Transverse colon (tissue), 4 donors: ENCODE measurements around the gene KRTAP5-5. TPM values are rescaled to one million over a fixed set of nuclear protein-coding genes. Genes with fewer than 3 reads are reported as not detected.

Source experiments
- DNase-seq: peaks from one replicate; pipeline ENCODE4 v3.0.0-alpha.2; 2019
- H3K27ac ChIP-seq, 4 donors: fragments of 200-600 bp; sonication (generic); 2 replicates each; pipeline ENCODE4 v1.5.1; 2016 to 2018; ENCODE audit warnings: inconsistent platforms in 4 of 4
- H3K27me3 ChIP-seq: fragments of 200-600 bp; sonication (generic); 2 replicates; pipeline ENCODE4 v1.5.1; 2017; ENCODE audit warnings: inconsistent platforms
- H3K36me3 ChIP-seq, 4 donors: fragments of 200-600 bp; sonication (generic); 2 replicates each; pipeline ENCODE4 v1.5.1; 2017 to 2019; ENCODE audit warnings: inconsistent platforms in 4 of 4
- H3K4me1 ChIP-seq, 4 donors: fragments of 200-600 bp; sonication (generic); 2 replicates each; pipeline ENCODE4 v1.5.1; 2017 to 2020; ENCODE audit warnings: inconsistent platforms in 4 of 4
- H3K4me3 ChIP-seq, 4 donors: fragments of 200-600 bp; sonication (generic); 1 replicate in 1 of 4; 2 replicates in 3 of 4; pipeline versions ENCODE4 v1.5.1 to v1.6.1; 2017 to 2019; ENCODE audit warnings: inconsistent platforms in 4 of 4
- H3K9me3 ChIP-seq, 2 donors: fragments of 200-600 bp; sonication (generic); 2 replicates each; pipeline ENCODE4 v1.5.1; 2017 to 2019; ENCODE audit warnings: inconsistent platforms in 2 of 2
- EP300 ChIP-seq: sonication (generic); formaldehyde crosslinking; IDR thresholded peaks from one replicate; pipeline ENCODE4 v1.6.1; 2017; ENCODE audit warnings: antibody characterized with exemption, low read depth
- POLR2A ChIP-seq: fragments of 450-650 bp; IDR thresholded peaks from one replicate; pipeline ENCODE4 v1.6.1; 2016; ENCODE audit warnings: antibody characterized with exemption, mild to moderate bottlenecking, moderate library complexity
- POLR2AphosphoS5 ChIP-seq, 3 donors: sonication (generic); formaldehyde crosslinking; IDR thresholded peaks; one replicate each; pipeline ENCODE4 v1.6.1; 2016; ENCODE audit warnings: antibody characterized with exemption in 3 of 3
- WGBS, 2 donors: methylation state at CpG; one replicate each; pipeline ENCODE4 v1.1.5; 2018; ENCODE audit warnings: low coverage in 1 of 2; 5-methylcytosine and 5-hydroxymethylcytosine counted together
- in situ Hi-C, 4 donors: fragments of 200-750 bp; cut with MboI; loops; one replicate each; pipeline versions ENCODE4 v1.15.0 to v1.15.1; 2017; ENCODE audit warnings: low sequenced_read_pairs in 3 of 4, low pct_ligation_motif_present in 1 of 4, low pct_unique_long_range_greater_than_20kb in 1 of 4
- intact Hi-C: fragments of 100-400 bp; cut with DNase I; formaldehyde crosslinking; loops from one replicate; pipeline ENCODE4 v1.15.1; 2023; ENCODE audit warnings: low total_unique reads
- total RNA-seq, 4 donors: library from RNA; depleted of rRNA; stranded (reverse); fragments of >200 nt; gene quantifications; one replicate each; pipeline ENCODE4 v1.1.0, GENCODE V29; 2016
- TF ChIP-seq, protein P1 (sequence below), 5 experiments: fragments of 200-600 bp in 3 of 5; fragments of 450-650 bp in 2 of 5; sonication (generic) in 3 of 5; IDR thresholded peaks; 1 replicate in 2 of 5; 2 replicates in 3 of 5; pipeline ENCODE4 v1.5.1; 2016 to 2017; ENCODE audit warnings: antibody characterized with exemption in 5 of 5, inconsistent platforms in 3 of 5, mild to moderate bottlenecking in 2 of 5, moderate library complexity in 1 of 5

KRTAP5-5 gene
- total RNA-seq, 4 donors from 2014 or later = not detected

GRCh38 chr11:1636291-1636950 lies 6.8 kb downstream of the KRTAP5-5 start:
- Histone ChIP-seq H3K27ac (no peak overlapping the region), H3K27me3 (peaks cover 35% of the 10 kb centered on the region), H3K9me3 (no peaks in the 10 kb centered on the region), H3K4me1 (peaks cover 0 to 22% (median 10%) of the 10 kb centered on the region in 4 donors), H3K4me3 (no peak overlapping the region), H3K36me3 (no peaks in the 10 kb centered on the region)
- no peak for DNase-seq
- TF ChIP-seq POLR2A = no peak
- no peak for TF ChIP-seq POLR2AphosphoS5 (IDR thresholded peaks at IDR 0.05)
- TF ChIP-seq, protein P1, sequence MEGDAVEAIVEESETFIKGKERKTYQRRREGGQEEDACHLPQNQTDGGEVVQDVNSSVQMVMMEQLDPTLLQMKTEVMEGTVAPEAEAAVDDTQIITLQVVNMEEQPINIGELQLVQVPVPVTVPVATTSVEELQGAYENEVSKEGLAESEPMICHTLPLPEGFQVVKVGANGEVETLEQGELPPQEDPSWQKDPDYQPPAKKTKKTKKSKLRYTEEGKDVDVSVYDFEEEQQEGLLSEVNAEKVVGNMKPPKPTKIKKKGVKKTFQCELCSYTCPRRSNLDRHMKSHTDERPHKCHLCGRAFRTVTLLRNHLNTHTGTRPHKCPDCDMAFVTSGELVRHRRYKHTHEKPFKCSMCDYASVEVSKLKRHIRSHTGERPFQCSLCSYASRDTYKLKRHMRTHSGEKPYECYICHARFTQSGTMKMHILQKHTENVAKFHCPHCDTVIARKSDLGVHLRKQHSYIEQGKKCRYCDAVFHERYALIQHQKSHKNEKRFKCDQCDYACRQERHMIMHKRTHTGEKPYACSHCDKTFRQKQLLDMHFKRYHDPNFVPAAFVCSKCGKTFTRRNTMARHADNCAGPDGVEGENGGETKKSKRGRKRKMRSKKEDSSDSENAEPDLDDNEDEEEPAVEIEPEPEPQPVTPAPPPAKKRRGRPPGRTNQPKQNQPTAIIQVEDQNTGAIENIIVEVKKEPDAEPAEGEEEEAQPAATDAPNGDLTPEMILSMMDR (IDR thresholded peaks at IDR 0.05) = no peak
- TF ChIP-seq EP300 = no peak
- in situ Hi-C loops (no loop called here), intact Hi-C loops (no loop called here)
- WGBS, 2 donors = 85 to 91% methylated on average over 11 to 19 of the region's 19 CpGs

GRCh38 chr11:1637628-1638027 lies 8.1 kb downstream of the KRTAP5-5 start:
- Histone ChIP-seq H3K4me3 (no peak overlapping the region), H3K9me3 (no peaks in the 10 kb centered on the region), H3K4me1 (peaks cover 0 to 22% (median 10%) of the 10 kb centered on the region in 4 donors), H3K36me3 (no peaks in the 10 kb centered on the region), H3K27me3 (peaks cover 23% of the 10 kb centered on the region), H3K27ac (no peak overlapping the region)
- TF ChIP-seq POLR2A (no peak), POLR2AphosphoS5 (IDR thresholded peaks at IDR 0.05) (no peak), EP300 (no peak)
- TF ChIP-seq, protein P1 (IDR thresholded peaks at IDR 0.05) = no peak
- DNase-seq = no peak
- intact Hi-C loops (no loop called here), in situ Hi-C loops (no loop called here)
- WGBS, 2 donors = 93% methylated on average over 2 of the region's 2 CpGs

DNA sequence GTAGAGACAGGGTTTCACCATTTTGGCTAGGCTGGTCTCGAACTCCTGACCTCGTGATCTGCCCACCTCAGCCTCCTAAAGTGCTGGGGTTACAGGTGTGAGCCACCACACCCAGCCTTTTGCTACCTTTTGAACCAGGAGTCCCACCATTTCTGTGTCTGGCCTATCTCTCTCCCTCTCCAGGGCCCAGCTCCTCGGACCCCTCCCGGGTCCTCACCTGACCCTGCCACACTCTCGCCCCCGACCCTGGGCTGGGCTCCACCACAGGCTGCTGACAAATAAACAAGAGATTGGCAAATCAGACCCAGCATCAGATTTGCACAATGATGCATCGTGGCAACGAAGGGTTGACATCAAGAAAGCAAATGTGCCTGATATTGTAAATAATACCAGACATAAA lies 8.8 kb downstream of the KRTAP5-5 start:
- peaks cover 22% of the 10 kb centered on the region for H3K27me3 ChIP-seq
- intact Hi-C loops (no loop called here), in situ Hi-C loops (no loop called here)
- 63% methylated on average over 8 of the region's 8 CpGs; no CpG with 5 or more reads in 1 of the 2 donors for WGBS, 2 donors
- H3K27ac ChIP-seq = peak overlapping the region in 2 of 4 donors; percentile 22 to 63
- H3K4me3 ChIP-seq = no peak overlapping the region
- no peak for DNase-seq
- no peaks in the 10 kb centered on the region for H3K9me3 ChIP-seq
- TF ChIP-seq, protein P1 (IDR thresholded peaks at IDR 0.05) = no peak
- TF ChIP-seq EP300 (no peak), POLR2A (no peak), POLR2AphosphoS5 (IDR thresholded peaks at IDR 0.05) (no peak)
- no peaks in the 10 kb centered on the region for H3K36me3 ChIP-seq
- peaks cover 0 to 22% (median 10%) of the 10 kb centered on the region in 4 donors for H3K4me1 ChIP-seq

GRCh38 chr11:1639102-1639620 lies 9.6 kb downstream of the KRTAP5-5 start:
- H3K4me1 ChIP-seq = peaks cover 0 to 22% (median 10%) of the 10 kb centered on the region in 4 donors
- no peaks in the 10 kb centered on the region for H3K36me3 ChIP-seq
- H3K27ac ChIP-seq = peak overlapping the region; percentile 22 to 63 (median 52)
- TF ChIP-seq, protein P1 (IDR thresholded peaks at IDR 0.05) = no peak
- TF ChIP-seq POLR2AphosphoS5 (IDR thresholded peaks at IDR 0.05) = peak in 2 of 3 donors; percentile 21 to 39
- no peak for TF ChIP-seq POLR2A
- no peak for TF ChIP-seq EP300
- WGBS, 2 donors = 14 to 30% methylated on average over 15 to 18 of the region's 18 CpGs
- DNase-seq = peak; percentile 85
- intact Hi-C loops = no loop called here
- in situ Hi-C loops = no loop called here
- H3K4me3 ChIP-seq = no peak overlapping the region
- peaks cover 22% of the 10 kb centered on the region for H3K27me3 ChIP-seq
- H3K9me3 ChIP-seq = no peaks in the 10 kb centered on the region
